GM12892 (cell line): ENCODE data around the gene PPP1R37.

Experiments used
- POLR2A ChIP-seq: IDR thresholded peaks from 2 replicates; pipeline ENCODE4 v1.6.1; 2011; ENCODE audit warnings: low read depth, low read length, control low read depth
- POLR2AphosphoS5 ChIP-seq: IDR thresholded peaks from 2 replicates; pipeline ENCODE4 v1.6.1; 2011; ENCODE audit warnings: low read depth, low read length, control low read depth

- TF ChIP-seq POLR2A: no peak
- no peak for TF ChIP-seq POLR2AphosphoS5
These were observed 35.8 kb downstream of the PPP1R37 start for GRCh38 chr19:45128806-45129205.
